Esophagus squamous epithelium (tissue), 5 donors: ENCODE results near the gene AANAT. TPM values are rescaled to one million over a fixed set of nuclear protein-coding genes. Genes with fewer than 3 reads are reported as not detected.

Source experiments
- DNase-seq: peaks from one replicate; lab custom pipeline; 2025; lab: John Stamatoyannopoulos, UW
- H3K27ac ChIP-seq, 4 donors: fragments of 200-600 bp; sonication (generic); one replicate each; pipeline ENCODE4 v1.5.1; 2016 to 2019; ENCODE audit warnings: mild to moderate bottlenecking in 1 of 4
- H3K27me3 ChIP-seq, 4 donors: fragments of 200-600 bp; sonication (generic); 1 replicate in 3 of 4; 2 replicates in 1 of 4; pipeline versions ENCODE4 v1.5.1 to v1.6.0; 2017 to 2021; ENCODE audit warnings: antibody characterized with exemption in 1 of 4
- H3K36me3 ChIP-seq, 3 donors: fragments of 200-600 bp; sonication (generic); one replicate each; pipeline ENCODE4 v1.5.1; 2016 to 2019
- H3K4me1 ChIP-seq, 3 donors: fragments of 200-600 bp; sonication (generic); one replicate each; pipeline ENCODE4 v1.5.1; 2017 to 2019
- H3K4me3 ChIP-seq, 4 donors: fragments of 200-600 bp; sonication (generic); 1 replicate in 3 of 4; 2 replicates in 1 of 4; pipeline ENCODE4 v1.5.1; 2016 to 2019; ENCODE audit warnings: mild to moderate bottlenecking in 2 of 4, moderate library complexity in 1 of 4
- H3K9me3 ChIP-seq, 3 donors: fragments of 200-600 bp; sonication (generic); one replicate each; pipeline ENCODE4 v1.5.1; 2016 to 2019
- CTCF ChIP-seq, 6 experiments: fragments of 450-650 bp in 4 of 6; fragments of 200-600 bp in 2 of 6; sonication (generic) in 2 of 6; IDR thresholded peaks; one replicate each; pipeline ENCODE4 v1.5.1; 2016 to 2019; ENCODE audit warnings: antibody characterized with exemption in 6 of 6, mild to moderate bottlenecking in 4 of 6, moderate library complexity in 4 of 6
- POLR2A ChIP-seq, 4 donors: fragments of 450-650 bp; IDR thresholded peaks; one replicate each; pipeline ENCODE4 v1.6.1; 2017; ENCODE audit warnings: antibody characterized with exemption in 4 of 4, mild to moderate bottlenecking in 4 of 4, moderate library complexity in 3 of 4
- WGBS, 2 donors: methylation state at CpG; one replicate each; pipeline ENCODE4 v1.1.5; 2018; 5-methylcytosine and 5-hydroxymethylcytosine counted together
- intact Hi-C: fragments of 100-400 bp; cut with DNase I; formaldehyde crosslinking; loops from one replicate; pipeline ENCODE4 v1.15.0; 2022
- total RNA-seq, 4 donors: library from RNA; depleted of rRNA; stranded (reverse); fragments of >200 nt; gene quantifications; one replicate each; pipeline ENCODE4 v1.1.0, GENCODE V29; 2016
- donor health status: DM: yes; HTN: yes; CAD: no.

Gene AANAT
- total RNA-seq, 4 donors from 2014 or later = not detected

- TF ChIP-seq POLR2A (IDR thresholded peaks at IDR 0.05) (no peak), CTCF (IDR thresholded peaks at IDR 0.05) (no peak)
- H3K27me3 ChIP-seq = no peaks in the 10 kb centered on the region
- no peaks in the 10 kb centered on the region for H3K9me3 ChIP-seq
- H3K27ac ChIP-seq = no peak overlapping the region
- no peaks in the 10 kb centered on the region for H3K36me3 ChIP-seq
- intact Hi-C loops = no loop called here
- H3K4me3 ChIP-seq = no peak overlapping the region
- 71 to 78% methylated on average over 7 to 9 of the region's 9 CpGs for WGBS, 2 donors
- DNase-seq = no peak
- H3K4me1 ChIP-seq = peaks cover 0 to 14% (median 0%) of the 10 kb centered on the region in 3 donors
Observed at GRCh38 chr17:76438906-76439305, 28.5 kb upstream of the AANAT start.

- no peaks in the 10 kb centered on the region for H3K9me3 ChIP-seq
- WGBS, 2 donors = 89 to 94% methylated on average over 6 of the region's 6 CpGs
- peaks cover 0 to 14% (median 0%) of the 10 kb centered on the region in 3 donors for H3K4me1 ChIP-seq
- H3K4me3 ChIP-seq = no peak overlapping the region
- no peak for DNase-seq
- no peaks in the 10 kb centered on the region for H3K36me3 ChIP-seq
- H3K27ac ChIP-seq = no peak overlapping the region
- TF ChIP-seq CTCF (IDR thresholded peaks at IDR 0.05) = no peak
- no peak for TF ChIP-seq POLR2A (IDR thresholded peaks at IDR 0.05)
- no peaks in the 10 kb centered on the region for H3K27me3 ChIP-seq
- intact Hi-C loops = no loop called here
Observed at GRCh38 chr17:76439314-76439928, 28.0 kb upstream of the AANAT start.

- Histone ChIP-seq H3K36me3 (no peaks in the 10 kb centered on the region), H3K27me3 (no peaks in the 10 kb centered on the region), H3K9me3 (no peaks in the 10 kb centered on the region), H3K4me3 (no peak overlapping the region), H3K27ac (no peak overlapping the region), H3K4me1 (peaks cover 0 to 10% (median 0%) of the 10 kb centered on the region in 3 donors)
- no peak for DNase-seq
- no peak for TF ChIP-seq CTCF (IDR thresholded peaks at IDR 0.05)
- TF ChIP-seq POLR2A (IDR thresholded peaks at IDR 0.05) = no peak
- 80 to 100% methylated on average over 1 to 2 of the region's 2 CpGs for WGBS, 2 donors
- intact Hi-C loops = no loop called here
Observed at GRCh38 chr17:76440751-76441362, 26.5 kb upstream of the AANAT start.

- H3K9me3 ChIP-seq = no peaks in the 10 kb centered on the region
- no peak overlapping the region for H3K27ac ChIP-seq
- no peak overlapping the region for H3K4me3 ChIP-seq
- no peak for TF ChIP-seq POLR2A (IDR thresholded peaks at IDR 0.05)
- TF ChIP-seq CTCF (IDR thresholded peaks at IDR 0.05) = no peak
- peaks cover 2 to 20% (median 7%) of the 10 kb centered on the region in 3 donors for H3K4me1 ChIP-seq
- 78 to 90% methylated on average over 9 to 13 of the region's 13 CpGs for WGBS, 2 donors
- H3K36me3 ChIP-seq = no peaks in the 10 kb centered on the region
- no peaks in the 10 kb centered on the region for H3K27me3 ChIP-seq
- no peak for DNase-seq
- intact Hi-C loops = no loop called here
Observed at GRCh38 chr17:76441686-76442340, 25.6 kb upstream of the AANAT start.
